Mesendoderm (in vitro differentiated cells): Measurements from ENCODE around the gene GRIK1.

Experiments
- DNase-seq: peaks from one replicate; pipeline ENCODE4 v3.0.0; 2013
- H2AK5ac ChIP-seq: 2 replicates; pipeline ENCODE4 v1.6.1; 2013; ENCODE audit warnings: low read length, inconsistent platforms
- H2BK120ac ChIP-seq: 2 replicates; pipeline ENCODE4 v1.6.1; 2013; ENCODE audit warnings: low read depth, mild to moderate bottlenecking, low read length, moderate library complexity, mixed read lengths
- H2BK15ac ChIP-seq: replicated peaks from 2 replicates; pipeline ENCODE4 v1.6.1; 2013; ENCODE audit warnings: low read depth, mild to moderate bottlenecking, moderate library complexity
- H2BK5ac ChIP-seq: 2 replicates; pipeline ENCODE4 v1.6.1; 2013; ENCODE audit warnings: low read length, inconsistent platforms
- H3K18ac ChIP-seq: 2 replicates; pipeline ENCODE4 v1.6.1; 2013; ENCODE audit warnings: mild to moderate bottlenecking, low read length, mixed read lengths
- H3K23ac ChIP-seq: one replicate; pipeline ENCODE4 v1.6.1; 2013; ENCODE audit warnings: low read length
- H3K27ac ChIP-seq: 2 replicates; pipeline ENCODE4 v1.5.1; 2013; ENCODE audit warnings: low read depth, mild to moderate bottlenecking, inconsistent platforms, low read length, moderate library complexity
- H3K27me3 ChIP-seq: 2 replicates; pipeline ENCODE4 v1.6.1; 2013; ENCODE audit warnings: low read length, control low read depth, mild to moderate bottlenecking, inconsistent platforms; ENCODE audit not compliant: insufficient read depth, poor library complexity
- H3K36me3 ChIP-seq: 2 replicates; pipeline ENCODE4 v1.6.1; 2013; ENCODE audit warnings: low read length, inconsistent platforms; ENCODE audit not compliant: control insufficient read depth, insufficient read depth
- H3K4ac ChIP-seq: one replicate; pipeline ENCODE4 v1.6.1; 2013; ENCODE audit warnings: low read depth, mild to moderate bottlenecking, low read length, moderate library complexity
- H3K4me1 ChIP-seq: 2 replicates; pipeline ENCODE4 v1.6.1; 2013; ENCODE audit warnings: low read depth, low read length, inconsistent platforms; ENCODE audit not compliant: control insufficient read depth
- H3K4me2 ChIP-seq: 2 replicates; pipeline ENCODE4 v1.6.1; 2013; ENCODE audit warnings: low read length
- H3K4me3 ChIP-seq: 2 replicates; pipeline ENCODE4 v1.5.1; 2013; ENCODE audit warnings: mild to moderate bottlenecking, low read length
- H3K56ac ChIP-seq: one replicate; pipeline ENCODE4 v1.6.1; 2013; ENCODE audit warnings: low read length
- H3K79me1 ChIP-seq: 2 replicates; pipeline ENCODE4 v1.6.1; 2013; ENCODE audit warnings: low read length, inconsistent platforms
- H3K79me2 ChIP-seq: 2 replicates; pipeline ENCODE4 v1.6.1; 2013; ENCODE audit warnings: mild to moderate bottlenecking, low read length; ENCODE audit not compliant: control insufficient read depth, insufficient read depth
- H3K9ac ChIP-seq: 2 replicates; pipeline ENCODE4 v1.6.1; 2013; ENCODE audit warnings: low read length, inconsistent platforms
- H4K5ac ChIP-seq: one replicate; pipeline ENCODE4 v1.6.1; 2013; ENCODE audit warnings: low read length
- H4K8ac ChIP-seq: one replicate; pipeline ENCODE4 v1.6.1; 2013; ENCODE audit warnings: low read depth, mild to moderate bottlenecking, control low read depth, low read length, moderate library complexity
- WGBS: extraction: QIAGEN DNeasy Blood & Tissue Kit; methylation state at CpG from one replicate; pipeline ENCODE4 v1.1.7; 2013; ENCODE audit warnings: low lambda C conversion rate, missing lambda C conversion rate; ENCODE audit not compliant: insufficient coverage; ENCODE audit errors: extremely low coverage; 5-methylcytosine and 5-hydroxymethylcytosine counted together

GRIK1 gene

GRCh38 chr21:29715089-29715488 lies 224.7 kb downstream of the GRIK1 start:
- Histone ChIP-seq H3K4me1 (no peaks in the 10 kb centered on the region), H3K36me3 (no peaks in the 10 kb centered on the region), H2BK120ac (no peak overlapping the region), H3K9ac (no peak overlapping the region), H3K27me3 (no peaks in the 10 kb centered on the region), H3K56ac (no peak overlapping the region), H3K4me2 (no peak overlapping the region), H2AK5ac (no peak overlapping the region), H4K8ac (no peak overlapping the region), H3K4me3 (no peak overlapping the region), H3K18ac (no peak overlapping the region), H3K27ac (no peak overlapping the region), H3K79me2 (no peaks in the 10 kb centered on the region), H3K79me1 (no peaks in the 10 kb centered on the region), H2BK15ac (no peak overlapping the region), H4K5ac (no peak overlapping the region), H3K4ac (no peak overlapping the region), H3K23ac (no peak overlapping the region), H2BK5ac (no peak overlapping the region)
- DNase-seq = no peak
- WGBS = no CpG with 5 or more reads among the region's 2 CpGs

GRCh38 chr21:29712818-29713217 lies 227.0 kb downstream of the GRIK1 start:
- Histone ChIP-seq H3K18ac (no peak overlapping the region), H3K4me2 (no peak overlapping the region), H2BK5ac (no peak overlapping the region), H3K4ac (no peak overlapping the region), H3K23ac (no peak overlapping the region), H3K27ac (no peak overlapping the region), H3K4me1 (no peaks in the 10 kb centered on the region), H3K9ac (no peak overlapping the region), H3K4me3 (no peak overlapping the region), H3K79me1 (no peaks in the 10 kb centered on the region), H4K5ac (no peak overlapping the region), H2BK15ac (no peak overlapping the region), H2BK120ac (no peak overlapping the region), H3K79me2 (no peaks in the 10 kb centered on the region), H2AK5ac (no peak overlapping the region), H3K27me3 (no peaks in the 10 kb centered on the region), H3K56ac (no peak overlapping the region), H4K8ac (no peak overlapping the region), H3K36me3 (no peaks in the 10 kb centered on the region)
- WGBS = no CpG with 5 or more reads among the region's 2 CpGs
- DNase-seq = no peak

GRCh38 chr21:29711236-29711635 lies 228.6 kb downstream of the GRIK1 start:
- no peak overlapping the region for H3K27ac ChIP-seq
- H2BK15ac ChIP-seq = no peak overlapping the region
- H3K18ac ChIP-seq = no peak overlapping the region

GRCh38 chr21:29710498-29710897 lies 229.3 kb downstream of the GRIK1 start:
- Histone ChIP-seq H4K5ac (no peak overlapping the region), H2BK15ac (no peak overlapping the region), H3K56ac (no peak overlapping the region), H4K8ac (no peak overlapping the region), H3K27ac (no peak overlapping the region), H3K4me1 (no peaks in the 10 kb centered on the region), H3K27me3 (no peaks in the 10 kb centered on the region), H2BK120ac (no peak overlapping the region), H3K36me3 (no peaks in the 10 kb centered on the region), H2AK5ac (no peak overlapping the region), H3K79me1 (no peaks in the 10 kb centered on the region), H3K9ac (no peak overlapping the region), H3K4me3 (no peak overlapping the region), H3K23ac (no peak overlapping the region), H3K4ac (no peak overlapping the region), H3K4me2 (no peak overlapping the region), H2BK5ac (no peak overlapping the region), H3K79me2 (no peaks in the 10 kb centered on the region), H3K18ac (no peak overlapping the region)
- no CpG with 5 or more reads among the region's 3 CpGs for WGBS
- no peak for DNase-seq

More at GRCh38 chr21:29711236-29711635, 228.6 kb downstream of the GRIK1 start:
- no peaks in the 10 kb centered on the region for H3K79me1 ChIP-seq
- no peak overlapping the region for H4K8ac ChIP-seq
- no peaks in the 10 kb centered on the region for H3K36me3 ChIP-seq
- no peak for DNase-seq
- no peak overlapping the region for H2BK120ac ChIP-seq
- no peak overlapping the region for H2BK5ac ChIP-seq
- no peak overlapping the region for H3K56ac ChIP-seq
- no peak overlapping the region for H3K4me2 ChIP-seq
- H3K9ac ChIP-seq = no peak overlapping the region
- no peak overlapping the region for H2AK5ac ChIP-seq
- H4K5ac ChIP-seq = no peak overlapping the region
- no peaks in the 10 kb centered on the region for H3K4me1 ChIP-seq
- no peaks in the 10 kb centered on the region for H3K79me2 ChIP-seq
- no peak overlapping the region for H3K23ac ChIP-seq
- H3K27me3 ChIP-seq = no peaks in the 10 kb centered on the region
- H3K4ac ChIP-seq = no peak overlapping the region
- H3K4me3 ChIP-seq = no peak overlapping the region

GRCh38 chr21:29708401-29708800 lies 231.4 kb downstream of the GRIK1 start:
- Histone ChIP-seq H3K27ac (no peak overlapping the region), H3K79me2 (no peaks in the 10 kb centered on the region), H3K4me3 (no peak overlapping the region), H3K23ac (no peak overlapping the region), H3K27me3 (no peaks in the 10 kb centered on the region), H3K36me3 (no peaks in the 10 kb centered on the region), H3K56ac (no peak overlapping the region), H3K4me2 (no peak overlapping the region), H2BK15ac (no peak overlapping the region), H3K79me1 (no peaks in the 10 kb centered on the region), H3K4me1 (no peaks in the 10 kb centered on the region), H2BK5ac (no peak overlapping the region), H2AK5ac (no peak overlapping the region), H4K8ac (no peak overlapping the region), H3K18ac (no peak overlapping the region), H4K5ac (no peak overlapping the region), H3K9ac (no peak overlapping the region), H2BK120ac (no peak overlapping the region), H3K4ac (no peak overlapping the region)
- WGBS = no CpG with 5 or more reads among the region's 4 CpGs
- DNase-seq = no peak

GRCh38 chr21:29704719-29705118 lies 235.1 kb downstream of the GRIK1 start:
- Histone ChIP-seq H3K36me3 (no peaks in the 10 kb centered on the region), H2AK5ac (no peak overlapping the region), H3K4me1 (no peaks in the 10 kb centered on the region), H3K4me3 (no peak overlapping the region), H3K56ac (no peak overlapping the region), H3K23ac (no peak overlapping the region), H3K79me1 (no peaks in the 10 kb centered on the region), H3K79me2 (no peaks in the 10 kb centered on the region), H2BK5ac (no peak overlapping the region), H2BK15ac (no peak overlapping the region), H3K18ac (no peak overlapping the region), H4K8ac (no peak overlapping the region), H3K27ac (no peak overlapping the region), H3K4ac (no peak overlapping the region), H3K4me2 (no peak overlapping the region), H4K5ac (no peak overlapping the region), H3K27me3 (no peaks in the 10 kb centered on the region), H2BK120ac (no peak overlapping the region), H3K9ac (no peak overlapping the region)
- DNase-seq = no peak
- no CpG with 5 or more reads among the region's 1 CpG for WGBS
